Measurements from ENCODE around the gene OR2V1.

Gene OR2V1

DNA sequence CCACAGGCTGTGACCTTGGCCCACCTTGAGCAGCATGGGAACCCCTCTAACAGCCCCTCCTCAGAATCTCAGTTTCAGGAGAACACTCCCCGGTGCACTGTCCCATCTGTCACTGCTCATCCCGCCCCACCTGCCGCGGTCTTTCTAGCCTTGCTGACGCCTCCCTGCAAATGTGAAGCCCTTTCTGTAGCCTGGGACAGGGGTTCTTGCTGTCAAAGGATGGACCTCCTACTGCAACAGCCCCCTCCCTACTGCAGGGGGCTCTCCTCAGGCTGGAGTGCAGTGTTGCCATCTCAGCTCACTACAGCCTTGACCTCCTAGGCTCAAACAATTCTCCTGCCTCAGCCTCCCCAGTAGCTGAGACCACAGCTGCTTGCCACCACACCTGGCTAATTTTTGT, 20.0 kb downstream of the OR2V1 start:
- Histone ChIP-seq H3K27me3 (ENCODE audit: control insufficient read depth, low read length) (peaks cover 16% of the 10 kb centered on the region), H3K27ac (ENCODE audit: low read depth, low read length) (no peak overlapping the region), H3K4me2 (ENCODE audit: low read length) (no peak overlapping the region), H3K36me3 (ENCODE audit: control insufficient read depth, low read length) (no peaks in the 10 kb centered on the region), H3F3A (ENCODE audit: control insufficient read depth, insufficient read depth) (no peaks in the 10 kb centered on the region), H3K9me2 (replicated peaks; ENCODE audit: control insufficient read depth, low read length) (no peaks in the 10 kb centered on the region), H3K4me1 (ENCODE audit: control insufficient read depth, low read length) (peaks cover under 1% of the 10 kb centered on the region), H3K4me3 (ENCODE audit: low read length) (no peak overlapping the region), H3K79me2 (ENCODE audit: control insufficient read depth, low read length) (no peaks in the 10 kb centered on the region), H4K20me1 (ENCODE audit: control insufficient read depth, insufficient read depth, low read depth, low read length) (no peaks in the 10 kb centered on the region), H3K9me3 (ENCODE audit: control insufficient read depth, insufficient read depth, low read length) (no peaks in the 10 kb centered on the region)
- TF ChIP-seq, protein P1, sequence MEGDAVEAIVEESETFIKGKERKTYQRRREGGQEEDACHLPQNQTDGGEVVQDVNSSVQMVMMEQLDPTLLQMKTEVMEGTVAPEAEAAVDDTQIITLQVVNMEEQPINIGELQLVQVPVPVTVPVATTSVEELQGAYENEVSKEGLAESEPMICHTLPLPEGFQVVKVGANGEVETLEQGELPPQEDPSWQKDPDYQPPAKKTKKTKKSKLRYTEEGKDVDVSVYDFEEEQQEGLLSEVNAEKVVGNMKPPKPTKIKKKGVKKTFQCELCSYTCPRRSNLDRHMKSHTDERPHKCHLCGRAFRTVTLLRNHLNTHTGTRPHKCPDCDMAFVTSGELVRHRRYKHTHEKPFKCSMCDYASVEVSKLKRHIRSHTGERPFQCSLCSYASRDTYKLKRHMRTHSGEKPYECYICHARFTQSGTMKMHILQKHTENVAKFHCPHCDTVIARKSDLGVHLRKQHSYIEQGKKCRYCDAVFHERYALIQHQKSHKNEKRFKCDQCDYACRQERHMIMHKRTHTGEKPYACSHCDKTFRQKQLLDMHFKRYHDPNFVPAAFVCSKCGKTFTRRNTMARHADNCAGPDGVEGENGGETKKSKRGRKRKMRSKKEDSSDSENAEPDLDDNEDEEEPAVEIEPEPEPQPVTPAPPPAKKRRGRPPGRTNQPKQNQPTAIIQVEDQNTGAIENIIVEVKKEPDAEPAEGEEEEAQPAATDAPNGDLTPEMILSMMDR (IDR thresholded peaks at IDR 0.05; ENCODE audit: low read depth, low read length, poor library complexity, severe bottlenecking), result no peak
- no peak for TF ChIP-seq EZH2phosphoT487 (IDR thresholded peaks at IDR 0.05; ENCODE audit: borderline replicate concordance, low read length)

DNA sequence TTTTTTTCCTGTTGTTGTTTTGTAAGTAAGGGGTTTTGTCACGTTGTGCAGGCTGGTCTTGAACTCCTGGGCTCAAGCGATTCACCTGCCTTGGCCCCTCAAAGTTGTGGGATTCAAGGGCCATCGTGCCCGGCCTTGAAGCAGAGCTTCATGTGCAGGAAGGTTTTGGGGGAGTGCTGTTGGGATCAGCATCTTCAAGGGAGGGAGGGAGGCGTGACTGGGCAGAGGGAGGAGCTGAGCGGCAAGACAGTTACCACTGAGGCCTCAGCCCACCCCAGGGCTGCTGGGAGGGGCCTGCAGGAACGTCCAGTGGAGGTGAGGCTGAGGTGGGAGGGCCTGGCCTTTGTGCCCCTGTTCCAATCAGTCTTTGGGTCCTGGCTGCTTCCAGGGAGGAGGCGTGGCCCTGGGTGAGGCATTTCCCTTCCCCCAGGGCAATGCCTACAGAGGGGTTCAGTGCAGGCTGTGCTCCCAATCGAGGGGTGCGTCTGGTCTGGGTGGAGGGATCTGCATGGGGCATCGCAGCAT, 21.4 kb downstream of the OR2V1 start:
- H3K79me2 ChIP-seq (ENCODE audit: control insufficient read depth, low read length), result no peaks in the 10 kb centered on the region
- H3K4me3 ChIP-seq (ENCODE audit: low read length), result no peak overlapping the region
- H3K4me2 ChIP-seq (ENCODE audit: low read length), result no peak overlapping the region
- no peaks in the 10 kb centered on the region for H3F3A ChIP-seq (ENCODE audit: control insufficient read depth, insufficient read depth)
- H4K20me1 ChIP-seq (ENCODE audit: control insufficient read depth, insufficient read depth, low read depth, low read length), result no peaks in the 10 kb centered on the region
- no peaks in the 10 kb centered on the region for H3K9me2 ChIP-seq (replicated peaks; ENCODE audit: control insufficient read depth, low read length)
- TF ChIP-seq EZH2phosphoT487 (IDR thresholded peaks at IDR 0.05; ENCODE audit: borderline replicate concordance, low read length), result no peak
- TF ChIP-seq, protein P1 (IDR thresholded peaks at IDR 0.05; ENCODE audit: low read depth, low read length, poor library complexity, severe bottlenecking), result no peak
- H3K9me3 ChIP-seq (ENCODE audit: control insufficient read depth, insufficient read depth, low read length), result no peaks in the 10 kb centered on the region
- no peaks in the 10 kb centered on the region for H3K36me3 ChIP-seq (ENCODE audit: control insufficient read depth, low read length)
- H3K27ac ChIP-seq (ENCODE audit: low read depth, low read length), result no peak overlapping the region
- peaks cover 6% of the 10 kb centered on the region for H3K27me3 ChIP-seq (ENCODE audit: control insufficient read depth, low read length)
- H3K4me1 ChIP-seq (ENCODE audit: control insufficient read depth, low read length), result peaks cover 8% of the 10 kb centered on the region

DNA sequence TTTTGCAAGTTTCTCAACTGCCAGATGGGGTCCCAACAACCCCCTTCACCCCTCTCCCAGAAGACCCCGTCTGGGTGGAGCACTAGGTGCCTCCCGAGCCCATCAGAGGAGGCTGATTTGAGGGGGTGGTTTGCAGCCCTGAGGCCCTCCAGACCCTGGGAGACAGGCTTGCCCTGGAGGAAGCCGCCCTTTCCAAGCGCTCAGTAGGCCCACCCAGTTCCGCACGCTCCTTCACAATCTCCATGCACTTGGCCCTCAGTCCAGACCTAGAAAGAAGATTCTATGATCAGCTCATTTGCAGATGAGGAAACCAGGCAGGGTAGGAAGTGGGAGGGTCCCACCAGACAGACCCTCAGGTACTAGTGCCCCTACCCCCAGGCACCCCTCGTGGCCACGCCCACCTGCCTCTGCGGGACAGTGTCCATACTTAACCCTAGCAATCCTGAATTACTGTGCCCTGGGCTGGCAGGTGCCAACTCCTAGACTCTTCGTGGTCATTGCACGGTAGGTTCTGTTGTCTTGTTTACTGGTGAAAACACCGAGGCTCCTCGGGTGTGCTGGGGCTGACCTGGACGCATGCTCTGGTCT, 22.3 kb downstream of the OR2V1 start:
- no peak for TF ChIP-seq EZH2phosphoT487 (IDR thresholded peaks at IDR 0.05; ENCODE audit: borderline replicate concordance, low read length)
- TF ChIP-seq, protein P1 (IDR thresholded peaks at IDR 0.05; ENCODE audit: low read depth, low read length, poor library complexity, severe bottlenecking), result no peak
- H3K79me2 ChIP-seq (ENCODE audit: control insufficient read depth, low read length), result no peaks in the 10 kb centered on the region
- no peaks in the 10 kb centered on the region for H3K36me3 ChIP-seq (ENCODE audit: control insufficient read depth, low read length)
- no peaks in the 10 kb centered on the region for H3K9me2 ChIP-seq (replicated peaks; ENCODE audit: control insufficient read depth, low read length)
- H3K4me1 ChIP-seq (ENCODE audit: control insufficient read depth, low read length), result peaks cover 8% of the 10 kb centered on the region
- H3K27me3 ChIP-seq (ENCODE audit: control insufficient read depth, low read length), result peaks cover 3% of the 10 kb centered on the region; the same call in 1 of the 2 replicates
- no peak overlapping the region for H3K27ac ChIP-seq (ENCODE audit: low read depth, low read length)
- H3K4me2 ChIP-seq (ENCODE audit: low read length), result no peak overlapping the region
- no peak overlapping the region for H3K4me3 ChIP-seq (ENCODE audit: low read length)
- H3F3A ChIP-seq (ENCODE audit: control insufficient read depth, insufficient read depth), result no peaks in the 10 kb centered on the region
- H4K20me1 ChIP-seq (ENCODE audit: control insufficient read depth, insufficient read depth, low read depth, low read length), result no peaks in the 10 kb centered on the region
- no peaks in the 10 kb centered on the region for H3K9me3 ChIP-seq (ENCODE audit: control insufficient read depth, insufficient read depth, low read length)

All from DOHH2 (cell line).